ENCODE data around the gene HIP1R.
"Not testable (repeated sequence)": the region's sequence is repeated elsewhere in the genome, so short reads cannot be mapped to it uniquely, and the experiment has no call there.

HIP1R gene

GRCh38 chr12:122893208-122894153 lies 58.2 kb downstream of the HIP1R start:
- DNase-seq (ENCODE audit: low read depth, low spot score): no peak

- no peak for DNase-seq (ENCODE audit: low read depth, low spot score)
These were observed 59.2 kb downstream of the HIP1R start for GRCh38 chr12:122894193-122895121.

- no peak for DNase-seq (ENCODE audit: low read depth, low spot score)
These were observed 60.1 kb downstream of the HIP1R start for GRCh38 chr12:122895320-122895703.

GRCh38 chr12:122895704-122896636 lies 60.7 kb downstream of the HIP1R start, which contains the start of gene VPS37B:
Gene VPS37B, minus strand, starts transcription at chr12:122896124. Its CDS starts 62 bp downstream, at chr12:122896062.
- DNase-seq (ENCODE audit: low read depth, low spot score): no peak

- no peak for DNase-seq (ENCODE audit: low read depth, low spot score)
These were observed 61.4 kb downstream of the HIP1R start for GRCh38 chr12:122896662-122897061.

GRCh38 chr12:122899887-122900286 lies 64.6 kb downstream of the HIP1R start:
- no peak for DNase-seq (ENCODE audit: low read depth, low spot score)

GRCh38 chr12:122902854-122903692 lies 67.8 kb downstream of the HIP1R start:
- no peak for DNase-seq (ENCODE audit: low read depth, low spot score)

- no peak for DNase-seq (ENCODE audit: low read depth, low spot score)
These were observed 68.4 kb downstream of the HIP1R start for GRCh38 chr12:122903693-122904034.

GRCh38 chr12:122905258-122905657 lies 70.0 kb downstream of the HIP1R start:
- DNase-seq (ENCODE audit: low read depth, low spot score): not testable (repeated sequence)

- no peak for DNase-seq (ENCODE audit: low read depth, low spot score)
These were observed 73.7 kb downstream of the HIP1R start for GRCh38 chr12:122908915-122909314.

GRCh38 chr12:122909442-122910288 lies 74.4 kb downstream of the HIP1R start:
- DNase-seq (ENCODE audit: low read depth, low spot score): no peak
